DMS 273 treated with DMSO at 0.1 percent for 48 hours (cell line): Measurements from ENCODE around the gene REEP3.
A peak's percentile ranks its signal among the peaks of the same experiment; 100 is the strongest.

Source experiments
- DNase-seq: peaks from one replicate; lab custom pipeline; 2025; lab: John Stamatoyannopoulos, UW

Gene REEP3

GRCh38 chr10:63666836-63667383 lies 145.7 kb downstream of the REEP3 start:
- DNase-seq, result no peak

- DNase-seq, result no peak
These were observed 146.6 kb downstream of the REEP3 start for GRCh38 chr10:63667596-63668480.

- DNase-seq, result peak; percentile 27
These were observed 149.2 kb downstream of the REEP3 start for GRCh38 chr10:63670291-63670898.

- DNase-seq, result peak; percentile 34
These were observed 150.2 kb downstream of the REEP3 start for GRCh38 chr10:63671317-63671937.

DNA sequence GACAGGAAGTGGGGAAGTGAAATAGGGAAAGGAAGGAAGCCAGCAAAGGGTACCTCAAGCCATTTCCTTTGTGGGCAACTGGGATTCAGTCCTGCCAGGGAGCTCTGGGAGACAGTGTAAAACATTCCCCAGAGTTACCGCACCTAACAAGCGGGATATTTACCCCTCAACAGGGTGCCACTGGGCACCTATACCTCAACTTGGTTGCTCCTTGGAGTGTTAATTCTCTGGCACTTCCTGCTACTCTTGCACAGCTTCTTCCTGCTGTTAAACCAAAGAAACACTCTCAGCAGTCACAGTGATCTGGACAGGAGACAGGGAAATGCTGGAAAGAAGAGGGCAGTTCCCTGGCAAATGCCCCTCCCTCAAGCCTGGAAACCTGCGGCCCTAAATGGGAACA lies 151.3 kb downstream of the REEP3 start:
- no peak for DNase-seq

GRCh38 chr10:63673246-63673645 lies 152.0 kb downstream of the REEP3 start:
- no peak for DNase-seq

GRCh38 chr10:63673846-63674245 lies 152.6 kb downstream of the REEP3 start:
- DNase-seq, result no peak
